Retinal pigment epithelial cell (primary cell): ENCODE measurements around the gene SH2D1A.

ENCODE experiments used
- DNase-seq: peaks from one replicate; pipeline ENCODE4 v3.0.0-alpha.2; 2010; ENCODE audit warnings: low read depth
- H3K4me3 ChIP-seq: 2 replicates; pipeline ENCODE4 v1.5.1; 2011; ENCODE audit warnings: mild to moderate bottlenecking, low read length, control low read depth, moderate library complexity
- CTCF ChIP-seq: conservative IDR thresholded peaks from 2 replicates; pipeline ENCODE4 v1.5.1; 2011; ENCODE audit warnings: low read depth, low read length, control low read depth, inconsistent platforms

Gene SH2D1A

GRCh38 chrX:124343016-124343415, 3.3 kb upstream of the SH2D1A start:
- TF ChIP-seq CTCF: no peak

GRCh38 chrX:124344246-124344645, 2.1 kb upstream of the SH2D1A start:
- H3K4me3 ChIP-seq: no peak overlapping the region
- TF ChIP-seq CTCF: no peak
- no peak for DNase-seq

More at GRCh38 chrX:124343016-124343415, 3.3 kb upstream of the SH2D1A start:
- no peak overlapping the region for H3K4me3 ChIP-seq
- no peak for DNase-seq

- no peak for DNase-seq
- H3K4me3 ChIP-seq: no peak overlapping the region
- no peak for TF ChIP-seq CTCF
Observed at GRCh38 chrX:124346877-124347241, 496 bp downstream of the SH2D1A start.

- no peak for DNase-seq
- no peak for TF ChIP-seq CTCF
- no peak overlapping the region for H3K4me3 ChIP-seq
Observed at GRCh38 chrX:124347242-124347641, 879 bp downstream of the SH2D1A start.

GRCh38 chrX:124348182-124348581, 1.8 kb downstream of the SH2D1A start:
- no peak for DNase-seq
- TF ChIP-seq CTCF: no peak
- H3K4me3 ChIP-seq: no peak overlapping the region

- DNase-seq: no peak
- no peak for TF ChIP-seq CTCF
- no peak overlapping the region for H3K4me3 ChIP-seq
Observed at GRCh38 chrX:124348885-124349453, 2.6 kb downstream of the SH2D1A start.

GRCh38 chrX:124354648-124355047, 8.3 kb downstream of the SH2D1A start:
- no peak for TF ChIP-seq CTCF
- no peak for DNase-seq
- no peak overlapping the region for H3K4me3 ChIP-seq
